WI38 (cell line): ENCODE measurements around the gene OPCML.

Source experiments
- H3K4me3 ChIP-seq: 2 replicates; pipeline ENCODE4 v1.5.1; 2011; ENCODE audit warnings: low read depth, mild to moderate bottlenecking, control low read depth, low read length
- CTCF ChIP-seq: IDR thresholded peaks from 2 replicates; pipeline ENCODE4 v1.5.1; 2012; ENCODE audit warnings: low read depth, mild to moderate bottlenecking, control low read depth, low read length

OPCML gene

GRCh38 chr11:132840660-132841059, 691.6 kb downstream of the OPCML start:
- no peak for TF ChIP-seq CTCF
- no peak overlapping the region for H3K4me3 ChIP-seq

- H3K4me3 ChIP-seq: no peak overlapping the region
- no peak for TF ChIP-seq CTCF
Observed at GRCh38 chr11:132840191-132840590, 692.1 kb downstream of the OPCML start.

- no peak for TF ChIP-seq CTCF
- H3K4me3 ChIP-seq: no peak overlapping the region
Observed at GRCh38 chr11:132839236-132839945, 692.9 kb downstream of the OPCML start.

GRCh38 chr11:132838627-132839026, 693.7 kb downstream of the OPCML start:
- H3K4me3 ChIP-seq: no peak overlapping the region
- TF ChIP-seq CTCF: no peak

- TF ChIP-seq CTCF: no peak
- no peak overlapping the region for H3K4me3 ChIP-seq
Observed at GRCh38 chr11:132831272-132831671, 701.0 kb downstream of the OPCML start.

GRCh38 chr11:132824642-132825041, 707.7 kb downstream of the OPCML start:
- H3K4me3 ChIP-seq: no peak overlapping the region

More at GRCh38 chr11:132824642-132825041, 707.7 kb downstream of the OPCML start:
- no peak for TF ChIP-seq CTCF
